Sigmoid colon (tissue), 7 donors: ENCODE data around the gene TMEM220. TPM values are rescaled to one million over a fixed set of nuclear protein-coding genes. Genes with fewer than 3 reads are reported as not detected.

Source experiments
- DNase-seq: peaks from one replicate; pipeline ENCODE4 v3.0.0-alpha.2; 2019
- H3K27ac ChIP-seq, 4 donors: fragments of 200-600 bp; sonication (generic); one replicate each; pipeline ENCODE4 v1.5.1; 2016 to 2019; ENCODE audit warnings: mild to moderate bottlenecking in 1 of 4
- H3K27me3 ChIP-seq, 3 donors: fragments of 200-600 bp; sonication (generic); one replicate each; pipeline ENCODE4 v1.5.1; 2019; ENCODE audit warnings: mild to moderate bottlenecking in 1 of 3
- H3K36me3 ChIP-seq, 4 donors: fragments of 200-600 bp; sonication (generic); one replicate each; pipeline ENCODE4 v1.5.1; 2016 to 2019
- H3K4me1 ChIP-seq, 4 donors: fragments of 200-600 bp; sonication (generic); one replicate each; pipeline ENCODE4 v1.5.1; 2017 to 2019
- H3K4me3 ChIP-seq, 4 donors: fragments of 200-600 bp; sonication (generic); one replicate each; pipeline ENCODE4 v1.5.1; 2017 to 2019; ENCODE audit warnings: mild to moderate bottlenecking in 2 of 4, moderate library complexity in 1 of 4
- H3K9me3 ChIP-seq, 4 donors: fragments of 200-600 bp in 3 of 4; sonication (generic) in 3 of 4; one replicate each; pipeline versions ENCODE4 v1.5.1 to v1.6.1; 2013 to 2019
- CTCF ChIP-seq, 4 experiments: fragments of 450-650 bp in 3 of 4; fragments of 200-600 bp in 1 of 4; IDR thresholded peaks; one replicate each; pipeline ENCODE4 v1.5.1; 2016 to 2019; ENCODE audit warnings: antibody characterized with exemption in 4 of 4, mild to moderate bottlenecking in 3 of 4, moderate library complexity in 2 of 4
- EP300 ChIP-seq, 4 donors: sonication (generic); formaldehyde crosslinking; IDR thresholded peaks; one replicate each; pipeline ENCODE4 v1.6.1; 2017; ENCODE audit warnings: antibody characterized with exemption in 4 of 4
- POLR2A ChIP-seq, 2 donors: fragments of 450-650 bp; IDR thresholded peaks; one replicate each; pipeline ENCODE4 v1.6.1; 2016; ENCODE audit warnings: antibody characterized with exemption in 2 of 2, mild to moderate bottlenecking in 2 of 2, moderate library complexity in 2 of 2
- POLR2AphosphoS5 ChIP-seq, 4 donors: sonication (generic); formaldehyde crosslinking; IDR thresholded peaks; one replicate each; pipeline ENCODE4 v1.6.1; 2017; ENCODE audit warnings: antibody characterized with exemption in 4 of 4
- WGBS, 2 donors: extraction: QIAGEN DNeasy Blood & Tissue Kit; methylation state at CpG; one replicate each; pipeline ENCODE4 v1.1.7; 2013; 5-methylcytosine and 5-hydroxymethylcytosine counted together
- intact Hi-C: fragments of 100-400 bp; cut with DNase I; formaldehyde crosslinking; loops from one replicate; pipeline ENCODE4 v1.15.1; 2023
- polyA plus RNA-seq, 3 donors: library from polyadenylated mRNA; stranded (reverse); fragments of 200-250 nt; gene quantifications; one replicate each; pipeline ENCODE4 v1.2.3, GENCODE V29; 2013
- total RNA-seq, 4 donors: library from RNA; depleted of rRNA; stranded (reverse); fragments of >200 nt; gene quantifications; one replicate each; pipeline ENCODE4 v1.1.0, GENCODE V29; 2016
- donor health status: healthy with polysubstance abuse.
- donor health status: Bipolar disorder and iron deficiency.
- donor health status: healthy.

Gene TMEM220
- total and polyA plus RNA-seq, 7 donors: 8.3 to 22.7 (median 13.2) TPM

DNA sequence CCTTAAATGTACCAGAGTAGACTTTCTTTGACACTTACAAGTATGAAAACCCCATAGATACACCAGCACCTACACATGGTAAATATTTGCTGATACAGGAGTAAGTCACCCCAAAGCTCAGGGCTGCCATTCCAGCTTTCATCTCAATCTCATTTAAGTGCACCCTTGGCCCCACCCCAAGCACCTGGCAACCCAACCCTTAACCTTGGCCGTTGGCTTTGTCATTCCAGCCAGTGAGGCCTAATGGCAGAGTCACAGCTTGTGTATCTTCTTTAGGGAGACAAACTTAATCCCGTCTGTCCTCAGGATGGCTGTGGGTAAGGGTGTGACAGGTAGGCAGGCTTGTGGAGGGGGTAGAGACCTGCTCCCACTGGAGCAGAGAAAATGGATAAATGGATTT, 31.5 kb upstream of the TMEM220 start:
- peaks cover 0 to 2% (median 0%) of the 10 kb centered on the region in 4 donors for H3K9me3 ChIP-seq
- H3K27ac ChIP-seq: no peak overlapping the region
- 26 to 65% methylated on average over 2 of the region's 2 CpGs for WGBS, 2 donors
- H3K27me3 ChIP-seq: no peaks in the 10 kb centered on the region
- H3K4me1 ChIP-seq: no peaks in the 10 kb centered on the region
- intact Hi-C loops: loop anchor here (5.0 kb wide), 1 partner anchor 56 kb away; no protein-coding TSS in a partner anchor
- no peaks in the 10 kb centered on the region for H3K36me3 ChIP-seq
- no peak overlapping the region for H3K4me3 ChIP-seq
- DNase-seq: peak; percentile 55
- no peak for TF ChIP-seq POLR2AphosphoS5 (IDR thresholded peaks at IDR 0.05)
- no peak for TF ChIP-seq EP300 (IDR thresholded peaks at IDR 0.05)
- TF ChIP-seq CTCF (IDR thresholded peaks at IDR 0.05): no peak
- TF ChIP-seq POLR2A (IDR thresholded peaks at IDR 0.05): no peak

DNA sequence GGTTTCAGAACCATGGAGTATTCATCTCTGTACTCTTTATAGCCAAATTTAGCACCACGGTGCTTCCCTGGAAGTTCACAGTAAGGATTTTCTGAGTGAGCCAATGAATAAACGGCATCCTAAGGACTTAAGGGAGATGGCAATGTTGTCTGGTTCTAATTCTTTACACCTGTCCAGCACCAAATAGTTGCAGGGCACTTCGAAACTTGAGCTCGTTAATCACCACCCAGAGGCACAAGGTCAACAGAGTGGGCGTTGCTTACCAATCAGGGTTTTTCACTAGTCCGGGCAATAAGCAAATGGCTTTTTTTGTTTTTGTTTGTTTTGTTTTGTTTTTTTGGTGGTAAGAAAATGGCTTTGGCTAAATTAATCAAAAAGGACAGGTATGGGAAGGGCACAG, 28.2 kb upstream of the TMEM220 start:
- no peak overlapping the region for H3K4me3 ChIP-seq
- 75 to 84% methylated on average over 6 of the region's 6 CpGs for WGBS, 2 donors
- TF ChIP-seq POLR2A (IDR thresholded peaks at IDR 0.05) (no peak), POLR2AphosphoS5 (IDR thresholded peaks at IDR 0.05) (no peak), CTCF (IDR thresholded peaks at IDR 0.05) (no peak), EP300 (IDR thresholded peaks at IDR 0.05) (no peak)

GRCh38 chr17:10757647-10758046, 27.8 kb upstream of the TMEM220 start:
- Histone ChIP-seq H3K4me3 (no peak overlapping the region), H3K27me3 (no peaks in the 10 kb centered on the region), H3K9me3 (no peaks in the 10 kb centered on the region), H3K36me3 (no peaks in the 10 kb centered on the region), H3K4me1 (no peaks in the 10 kb centered on the region), H3K27ac (no peak overlapping the region)
- 77 to 78% methylated on average over 2 of the region's 2 CpGs for WGBS, 2 donors
- no peak for TF ChIP-seq POLR2A (IDR thresholded peaks at IDR 0.05)
- TF ChIP-seq EP300 (IDR thresholded peaks at IDR 0.05): no peak
- TF ChIP-seq CTCF (IDR thresholded peaks at IDR 0.05): no peak
- no peak for TF ChIP-seq POLR2AphosphoS5 (IDR thresholded peaks at IDR 0.05)
- intact Hi-C loops: no loop called here
- peak; percentile 50 for DNase-seq

More for the DNA sequence above, 28.2 kb upstream of the TMEM220 start:
- Histone ChIP-seq H3K9me3 (no peaks in the 10 kb centered on the region), H3K36me3 (no peaks in the 10 kb centered on the region), H3K27ac (no peak overlapping the region), H3K4me1 (no peaks in the 10 kb centered on the region), H3K27me3 (no peaks in the 10 kb centered on the region)
- intact Hi-C loops: no loop called here
- DNase-seq: peak; percentile 10

GRCh38 chr17:10757067-10757466, 27.2 kb upstream of the TMEM220 start:
- DNase-seq: no peak
- TF ChIP-seq POLR2AphosphoS5 (IDR thresholded peaks at IDR 0.05) (no peak), CTCF (IDR thresholded peaks at IDR 0.05) (no peak), POLR2A (IDR thresholded peaks at IDR 0.05) (no peak)
- no peak overlapping the region for H3K27ac ChIP-seq
- H3K36me3 ChIP-seq: no peaks in the 10 kb centered on the region
- no peak overlapping the region for H3K4me3 ChIP-seq
- H3K4me1 ChIP-seq: no peaks in the 10 kb centered on the region
- intact Hi-C loops: no loop called here
- no peaks in the 10 kb centered on the region for H3K9me3 ChIP-seq
- H3K27me3 ChIP-seq: no peaks in the 10 kb centered on the region
- 56 to 80% methylated on average over 6 of the region's 6 CpGs for WGBS, 2 donors

- no peaks in the 10 kb centered on the region for H3K4me1 ChIP-seq
- no peaks in the 10 kb centered on the region for H3K36me3 ChIP-seq
- no peak overlapping the region for H3K27ac ChIP-seq
- H3K9me3 ChIP-seq: no peaks in the 10 kb centered on the region
- H3K27me3 ChIP-seq: no peaks in the 10 kb centered on the region
- intact Hi-C loops: no loop called here
- no peak for DNase-seq
- H3K4me3 ChIP-seq: no peak overlapping the region
- 32 to 81% methylated on average over 2 of the region's 2 CpGs for WGBS, 2 donors
- TF ChIP-seq EP300 (IDR thresholded peaks at IDR 0.05): no peak
- no peak for TF ChIP-seq POLR2AphosphoS5 (IDR thresholded peaks at IDR 0.05)
- no peak for TF ChIP-seq POLR2A (IDR thresholded peaks at IDR 0.05)
- no peak for TF ChIP-seq CTCF (IDR thresholded peaks at IDR 0.05)
Measured at GRCh38 chr17:10756619-10757018, 26.8 kb upstream of the TMEM220 start.
